GM19043 (cell line): Measurements from ENCODE around the gene PRR23C.
"Not testable (repeated sequence)": the region's sequence is repeated elsewhere in the genome, so short reads cannot be mapped to it uniquely, and the experiment has no call there.

ENCODE experiments used
- ATAC-seq: cut with Tn5 transposase; IDR thresholded peaks from one replicate; pipeline ENCODE4 v1.9.1; 2021; ENCODE audit warnings: low read depth; ENCODE audit not compliant: unreplicated experiment

The PRR23C gene

DNA sequence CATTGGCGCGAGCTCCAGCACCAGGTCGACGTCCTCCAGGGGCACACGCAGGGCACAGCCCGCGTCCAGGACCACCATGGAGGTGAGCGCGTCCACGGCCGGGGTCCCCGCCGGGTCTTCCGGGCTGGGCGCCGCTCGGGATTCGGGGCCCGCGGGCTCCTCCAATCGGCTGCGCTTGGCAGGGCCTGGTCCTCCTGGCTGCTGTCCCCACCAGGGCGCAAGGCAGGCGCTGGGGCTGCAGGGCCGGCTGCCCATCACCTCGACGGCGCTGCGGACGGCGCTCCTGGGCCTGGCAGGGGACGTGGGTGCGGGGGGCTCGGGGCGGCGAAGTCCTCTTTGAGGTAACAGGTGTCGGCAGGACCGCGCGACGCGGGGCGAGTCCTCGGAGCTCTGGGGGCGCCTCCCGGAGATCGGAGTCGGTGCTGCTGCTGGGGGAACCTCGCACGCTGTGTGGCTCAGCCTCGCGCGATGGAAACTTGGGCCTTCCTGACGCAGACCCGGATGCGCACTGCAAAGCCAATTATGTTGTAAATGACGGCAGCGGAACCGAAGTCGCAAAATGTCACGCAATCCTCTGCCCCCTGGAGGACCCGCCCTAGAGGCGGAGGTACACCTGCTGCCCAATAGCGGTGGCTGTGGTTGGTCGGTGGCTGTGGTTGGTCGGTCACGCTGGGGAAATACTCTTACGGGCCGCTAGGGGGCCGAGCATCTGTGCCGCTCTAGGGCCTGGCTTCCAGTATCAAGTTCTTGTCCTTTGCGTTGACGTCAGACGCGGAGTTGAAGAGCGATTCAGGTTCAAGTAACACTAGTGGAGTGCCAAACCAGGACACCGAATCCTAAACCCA lies at the start of gene PRR23C:
Gene PRR23C (minus strand): TSS at position 527 of the 845 bp plus-strand sequence. CDS start 272 bp downstream, at position 255.
- no peak for ATAC-seq

DNA sequence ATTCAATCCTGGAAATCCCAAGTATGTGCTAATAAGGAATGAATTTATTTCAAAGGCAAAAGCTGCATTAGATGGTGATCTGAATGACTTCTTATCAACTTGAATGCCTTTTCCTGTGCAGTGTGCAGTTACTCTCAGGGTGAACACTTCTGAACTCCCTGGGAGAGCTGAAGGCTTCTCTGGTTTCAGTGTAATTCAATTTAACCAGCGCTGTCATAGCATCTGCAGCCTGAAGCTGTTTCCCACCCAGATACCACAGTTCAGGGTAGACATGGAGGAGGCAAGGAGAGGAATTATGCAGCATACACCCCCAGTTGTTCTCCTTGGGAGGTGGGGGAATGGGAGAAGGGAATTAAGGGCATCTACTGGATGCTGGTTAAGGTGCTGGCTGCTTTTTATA lies 49.1 kb upstream of the PRR23C start:
- no peak for ATAC-seq

DNA sequence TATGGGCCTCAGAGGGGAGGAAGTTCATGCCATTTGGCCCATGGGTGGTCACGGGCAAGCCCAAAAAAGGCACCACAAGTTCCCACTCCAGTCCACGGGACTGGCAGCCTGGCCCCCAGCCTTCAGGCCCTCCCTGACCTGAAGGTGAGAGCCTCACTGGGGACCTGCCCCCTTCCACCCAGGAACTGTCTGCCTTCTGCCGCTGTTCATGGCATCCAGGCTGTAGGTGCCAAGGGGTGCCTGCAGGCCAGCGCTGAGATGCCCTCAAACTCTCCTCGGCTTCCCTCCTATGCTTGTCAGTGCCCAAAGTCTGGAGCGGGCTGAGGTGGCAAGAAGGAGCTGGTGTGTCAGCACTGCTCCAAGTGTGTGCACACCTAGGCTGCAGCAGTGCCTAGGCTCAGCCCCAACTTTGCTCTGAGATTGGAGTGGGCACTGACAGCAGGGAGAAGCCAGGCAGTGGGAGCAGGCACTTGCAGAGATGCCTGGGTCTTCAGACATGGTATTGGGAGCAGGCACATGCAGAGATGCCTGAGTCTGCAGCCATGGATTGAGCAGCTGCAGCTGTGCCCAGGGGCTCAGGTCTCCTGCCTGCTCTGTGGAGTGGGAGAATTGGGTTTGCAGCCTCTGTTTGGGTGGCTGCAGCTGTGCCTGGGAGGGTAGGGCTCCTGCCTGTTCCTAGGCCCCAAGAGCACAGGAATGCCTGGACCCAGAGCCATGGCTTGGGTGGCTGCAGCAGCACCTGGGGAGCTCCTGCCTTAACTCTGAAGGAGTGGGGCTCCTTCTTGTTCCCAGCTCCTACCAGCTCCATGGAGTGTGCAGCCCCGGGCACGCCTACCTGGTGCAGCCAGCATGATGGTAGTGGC lies 44.0 kb upstream of the PRR23C start:
- no peak for ATAC-seq

DNA sequence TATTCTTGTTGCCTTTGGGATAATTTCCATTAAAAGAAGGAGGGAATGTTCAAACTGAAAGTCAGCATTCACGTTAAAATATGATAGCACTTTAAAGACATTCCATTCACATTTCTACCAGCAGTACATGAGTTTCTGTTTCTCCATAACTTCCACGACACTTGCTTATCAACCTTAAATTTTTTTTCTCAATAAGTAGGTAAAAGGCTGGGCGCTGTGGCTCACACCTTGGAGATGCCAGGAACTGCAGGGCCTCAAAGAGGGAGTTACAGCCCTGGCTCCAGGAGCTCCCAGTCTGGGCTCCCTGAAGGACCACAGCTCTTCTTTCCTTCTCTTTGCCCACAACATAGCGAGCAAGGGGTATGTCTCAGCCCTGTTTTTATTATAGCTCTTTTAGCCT lies 42.9 kb upstream of the PRR23C start:
- ATAC-seq = no peak

DNA sequence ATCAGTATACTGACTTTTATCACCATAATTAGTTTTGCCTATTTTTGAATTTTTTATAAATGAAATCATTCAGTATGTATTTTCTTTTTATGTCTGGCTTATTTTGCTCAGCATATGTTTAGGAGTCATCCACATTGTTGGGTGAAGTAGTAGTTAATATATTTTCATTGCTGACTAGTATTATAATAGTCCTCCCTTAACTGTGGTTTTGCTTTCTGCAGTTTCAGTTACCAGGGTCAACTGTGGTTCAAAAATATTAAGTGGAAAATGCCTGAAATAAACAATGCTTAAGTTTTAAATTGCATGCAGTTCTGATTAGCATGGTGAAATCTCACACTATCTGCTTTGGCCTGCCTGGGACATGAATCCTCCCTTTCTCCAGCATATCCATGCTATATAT lies 39.5 kb upstream of the PRR23C start:
- no peak for ATAC-seq

DNA sequence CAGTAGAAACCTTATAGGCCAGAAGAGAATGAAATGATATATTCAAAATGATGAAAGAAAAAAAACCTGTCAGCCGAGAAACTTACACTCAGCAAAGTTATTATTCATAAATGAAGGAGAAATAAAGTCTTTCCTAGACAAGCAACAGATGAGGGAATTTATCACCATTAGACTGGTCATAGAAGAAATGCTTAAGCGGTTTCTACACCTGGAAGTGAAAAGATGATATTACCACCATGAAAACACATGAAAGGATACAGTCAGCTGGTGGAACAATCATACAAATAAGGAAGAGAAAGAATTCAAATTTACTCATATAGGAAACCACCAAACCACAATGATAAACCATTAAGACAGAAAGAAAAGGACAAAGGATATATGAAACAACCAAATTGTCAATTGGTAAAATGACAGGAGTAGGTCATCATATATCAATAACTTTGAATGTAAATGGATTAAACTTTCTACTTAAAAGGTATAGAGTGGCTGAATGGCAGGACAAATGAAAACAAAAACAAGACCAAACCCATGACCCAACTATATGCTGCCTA lies 29.9 kb upstream of the PRR23C start:
- ATAC-seq = no peak

DNA sequence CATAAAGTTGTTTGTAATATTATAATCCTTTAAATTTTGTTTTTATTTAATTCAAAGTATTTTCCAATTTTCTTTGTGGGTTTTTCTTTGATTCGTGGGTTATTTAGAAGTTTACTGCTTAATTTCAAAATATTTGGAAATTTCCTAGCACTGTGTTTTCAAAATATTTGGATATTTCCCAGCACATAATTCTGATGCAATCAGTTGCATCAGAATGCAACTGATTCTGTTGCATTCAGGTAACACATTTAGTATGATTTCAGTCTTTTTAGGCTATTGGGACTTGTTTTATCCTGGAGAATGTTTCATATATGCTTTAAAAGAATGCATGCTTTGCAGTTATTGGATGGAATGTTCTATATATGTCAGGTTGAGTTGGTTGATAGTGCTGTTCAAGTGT lies 18.2 kb upstream of the PRR23C start:
- no peak for ATAC-seq

DNA sequence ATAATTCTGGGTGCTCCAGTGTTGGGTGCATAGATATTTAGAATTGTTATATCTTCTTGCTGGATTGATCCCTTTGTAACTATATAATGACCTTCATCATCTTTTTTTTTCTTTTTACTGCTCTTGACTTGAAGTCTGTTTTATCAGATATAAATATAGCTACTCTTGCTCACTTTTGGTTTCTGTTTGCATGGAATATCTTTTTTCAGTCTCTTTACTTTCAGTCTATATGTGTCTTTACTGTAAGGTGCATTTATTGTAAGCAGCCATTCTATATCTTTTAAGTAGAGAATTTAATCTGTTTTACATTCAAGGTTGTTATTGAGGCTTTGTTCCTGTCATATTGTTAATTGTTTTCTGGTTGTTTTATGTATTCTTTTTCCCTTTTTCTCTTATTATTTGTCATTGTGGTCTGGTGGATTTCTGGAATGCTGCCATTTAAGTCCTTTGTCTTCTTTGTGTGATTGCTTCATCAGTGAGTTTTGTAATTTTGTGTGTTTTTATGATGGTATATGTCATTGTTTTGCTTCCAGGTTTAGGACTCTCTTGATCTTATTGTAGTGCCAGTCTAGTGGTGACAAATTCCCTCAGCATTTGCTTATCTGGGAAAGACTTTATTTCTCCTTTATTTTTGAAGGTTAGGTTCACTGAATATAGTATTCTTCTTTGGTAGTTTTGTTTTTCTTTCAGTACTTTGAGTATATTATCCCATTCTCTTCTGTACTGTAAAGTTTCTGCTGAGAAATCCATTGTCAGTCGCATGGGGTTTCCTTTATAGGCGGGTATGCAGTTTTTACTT lies 8.3 kb upstream of the PRR23C start:
- no peak for ATAC-seq

DNA sequence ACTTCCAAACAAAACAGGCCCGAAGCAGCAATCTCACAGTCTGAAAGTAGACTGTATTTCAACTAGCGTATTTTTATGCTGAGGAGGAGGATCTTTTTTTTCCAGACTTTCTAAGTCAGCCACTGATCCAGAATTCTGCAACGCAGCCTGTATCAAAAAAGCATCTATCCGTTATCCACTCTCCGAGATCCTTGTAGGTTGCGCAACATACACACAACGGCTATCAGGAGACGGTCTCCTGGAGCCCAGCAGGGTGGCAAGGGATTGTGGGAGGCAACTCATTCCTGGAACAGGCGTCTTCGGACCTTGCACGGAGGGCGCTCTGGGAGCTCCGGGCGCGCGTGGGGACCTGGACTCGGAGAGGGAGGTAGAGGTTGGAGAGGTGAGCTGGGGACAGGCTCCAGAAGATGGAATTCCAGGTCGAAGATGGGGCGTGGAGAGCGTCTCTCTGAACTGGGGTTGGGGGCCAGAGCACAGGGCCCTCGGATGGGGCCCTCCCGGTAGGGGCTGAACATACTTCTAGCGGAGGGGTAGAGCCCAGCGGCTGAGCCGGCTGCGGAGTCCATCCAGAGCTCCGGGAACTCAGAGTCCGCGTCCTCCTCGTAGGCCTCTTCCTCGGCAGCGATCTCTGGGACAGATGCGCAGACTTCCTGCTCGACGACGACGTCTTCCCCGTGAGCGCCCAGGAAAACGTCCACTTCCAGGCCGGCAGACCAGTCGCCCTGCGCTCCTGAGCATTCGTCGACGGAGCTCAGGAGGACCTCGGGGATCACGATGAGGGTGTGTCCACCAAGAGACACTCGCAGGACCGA lies 932 bp downstream of the PRR23C start:
- ATAC-seq = no peak

DNA sequence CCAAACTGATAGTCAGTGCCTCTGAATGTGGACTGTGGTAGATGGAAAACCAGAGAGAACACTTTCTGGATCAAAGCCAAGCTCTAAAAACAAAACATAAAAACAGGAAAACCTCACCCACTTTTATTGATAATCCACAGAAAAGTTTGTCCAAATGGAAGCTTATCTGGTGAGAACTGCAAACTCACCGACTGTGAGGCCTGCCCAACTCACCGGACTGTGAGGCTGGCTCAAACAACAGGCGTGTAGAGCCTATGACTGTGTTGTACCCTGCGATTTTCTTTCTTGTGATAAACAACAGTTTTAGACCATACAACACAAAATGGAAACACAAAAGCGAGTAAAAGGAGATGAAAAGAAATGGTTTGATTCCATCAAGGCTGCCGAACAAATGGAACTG lies 7.2 kb downstream of the PRR23C start:
- ATAC-seq = no peak

DNA sequence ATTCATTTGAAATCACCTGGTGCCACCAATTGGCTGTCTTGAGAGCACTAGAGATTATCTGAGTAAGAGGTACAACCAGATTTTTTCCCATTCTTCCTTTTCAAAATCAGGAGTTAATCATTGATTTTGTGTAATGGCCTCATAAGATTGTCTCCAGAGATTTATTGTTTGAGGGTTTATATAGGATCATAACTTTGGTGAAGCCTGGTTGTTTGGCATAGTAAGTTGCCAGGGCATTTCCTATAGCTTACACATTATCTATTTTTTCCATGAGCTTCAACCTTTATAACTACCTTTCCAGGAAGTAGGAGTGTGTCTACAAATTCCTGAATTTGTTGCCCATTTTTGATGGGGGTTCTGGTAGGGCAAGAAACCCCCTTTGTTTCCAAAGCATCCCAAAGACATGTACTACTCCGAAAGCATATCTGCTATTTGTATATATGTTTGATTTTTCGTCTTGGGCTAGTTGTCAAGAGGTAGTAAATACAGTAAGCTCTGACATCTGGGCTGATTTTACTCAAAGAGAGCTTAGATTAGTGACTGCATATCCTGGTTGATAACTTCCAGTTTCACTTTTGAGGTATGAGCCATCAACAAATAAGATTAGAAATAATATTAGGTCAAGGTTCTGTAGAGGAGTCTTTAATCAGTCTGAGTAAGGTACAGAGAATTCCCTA lies 12.2 kb downstream of the PRR23C start:
- no peak for ATAC-seq

DNA sequence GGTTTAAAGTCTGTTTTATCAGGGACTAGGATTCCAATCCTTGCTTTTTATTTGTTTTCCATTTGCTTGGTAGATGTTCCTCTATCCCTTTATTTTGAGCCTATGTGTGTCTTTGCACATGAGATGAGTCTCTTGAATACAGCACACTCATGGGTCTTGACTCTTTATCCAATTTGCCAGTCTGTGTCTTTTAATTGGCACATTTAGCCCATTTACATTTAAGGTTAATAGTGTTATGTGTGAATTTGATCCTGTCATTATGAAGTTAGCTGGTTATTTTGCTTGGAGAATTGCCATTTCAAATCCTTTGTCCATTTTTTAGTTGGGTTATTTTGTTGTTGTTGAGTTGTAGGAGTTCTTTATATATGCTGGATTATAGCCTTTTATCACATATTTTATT lies 14.1 kb downstream of the PRR23C start:
- ATAC-seq = not testable (repeated sequence)

DNA sequence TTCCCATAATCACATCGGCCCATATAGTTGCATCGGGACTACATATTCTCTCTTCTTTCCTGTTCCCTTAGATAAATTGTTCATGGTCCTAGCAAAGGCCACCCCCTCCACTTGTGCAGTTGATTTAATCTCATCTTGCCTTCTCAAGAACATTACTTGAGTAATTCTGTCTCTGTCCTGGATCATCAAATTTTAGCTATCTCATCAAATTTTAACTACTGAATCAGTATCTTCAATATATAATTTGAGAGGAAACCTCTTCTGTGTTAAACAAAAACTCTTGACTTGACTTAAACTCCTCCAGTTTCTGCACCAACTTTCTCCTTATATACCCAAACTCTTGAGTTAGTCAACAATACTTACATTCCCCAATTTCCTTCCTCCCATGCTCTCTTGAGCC lies 19.7 kb downstream of the PRR23C start:
- no peak for ATAC-seq

DNA sequence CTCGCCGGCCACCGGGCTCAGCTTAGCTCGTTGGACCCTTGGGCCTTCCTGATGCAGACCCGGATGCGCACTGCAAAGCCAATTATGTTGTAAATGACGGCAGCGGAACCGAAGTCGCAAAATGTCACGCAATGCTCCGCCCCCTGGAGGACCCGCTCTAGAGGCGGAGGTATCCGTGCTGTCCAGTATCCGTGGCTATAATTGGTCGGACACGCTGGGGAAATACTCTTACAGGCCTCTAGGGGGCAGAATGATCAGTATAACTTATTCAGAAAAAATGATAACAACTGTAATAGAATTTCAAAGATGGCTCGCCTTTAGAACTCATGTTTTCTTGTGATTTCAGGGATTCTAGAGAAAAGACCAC lies 23.8 kb downstream of the PRR23C start, which contains the start of gene PRR23B:
Gene PRR23B (minus strand): TSS at position 59 of the 367 bp plus-strand sequence. CDS start 265 bp downstream, outside the sequence.
- no peak for ATAC-seq

DNA sequence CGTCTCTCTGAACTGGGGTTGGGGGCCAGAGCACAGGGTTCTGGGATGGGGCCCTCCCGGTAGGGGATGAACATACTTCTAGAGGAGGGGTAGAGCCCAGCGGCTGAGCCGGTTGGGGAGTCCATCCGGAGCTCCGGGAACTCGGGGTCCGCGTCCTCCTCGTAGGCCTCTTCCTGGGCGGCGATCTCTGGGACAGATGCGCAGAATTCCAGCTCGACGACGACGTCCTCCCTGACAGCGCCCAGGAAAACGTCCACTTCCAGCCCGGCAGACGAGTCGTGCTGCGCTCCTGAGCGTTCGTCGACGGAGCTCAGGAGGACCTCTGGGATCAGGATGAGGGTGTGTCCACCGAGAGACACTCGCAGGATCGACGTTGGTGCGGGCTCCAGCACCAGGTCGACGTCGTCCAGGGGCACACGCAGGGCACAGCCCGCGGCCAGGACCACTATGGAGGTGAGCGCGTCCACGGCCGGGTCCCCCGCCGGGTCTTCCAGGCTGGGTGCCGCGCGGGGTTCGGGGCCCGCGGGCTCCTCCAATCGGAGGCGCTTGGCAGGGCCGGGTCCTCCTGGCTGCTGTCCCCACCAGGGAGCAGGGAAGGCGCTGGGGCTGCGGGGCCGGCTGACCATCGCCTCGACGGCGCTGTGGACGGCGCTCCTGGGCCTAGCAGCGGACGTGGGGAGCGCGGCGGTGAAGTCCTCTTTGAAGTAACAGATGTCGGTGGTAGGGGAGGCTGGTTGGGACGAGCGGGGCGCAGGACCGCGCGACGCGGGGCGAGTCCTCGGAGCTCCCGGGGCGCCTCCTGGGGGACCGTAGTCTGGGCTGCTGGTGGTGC lies 24.4 kb downstream of the PRR23C start:
- ATAC-seq = no peak

DNA sequence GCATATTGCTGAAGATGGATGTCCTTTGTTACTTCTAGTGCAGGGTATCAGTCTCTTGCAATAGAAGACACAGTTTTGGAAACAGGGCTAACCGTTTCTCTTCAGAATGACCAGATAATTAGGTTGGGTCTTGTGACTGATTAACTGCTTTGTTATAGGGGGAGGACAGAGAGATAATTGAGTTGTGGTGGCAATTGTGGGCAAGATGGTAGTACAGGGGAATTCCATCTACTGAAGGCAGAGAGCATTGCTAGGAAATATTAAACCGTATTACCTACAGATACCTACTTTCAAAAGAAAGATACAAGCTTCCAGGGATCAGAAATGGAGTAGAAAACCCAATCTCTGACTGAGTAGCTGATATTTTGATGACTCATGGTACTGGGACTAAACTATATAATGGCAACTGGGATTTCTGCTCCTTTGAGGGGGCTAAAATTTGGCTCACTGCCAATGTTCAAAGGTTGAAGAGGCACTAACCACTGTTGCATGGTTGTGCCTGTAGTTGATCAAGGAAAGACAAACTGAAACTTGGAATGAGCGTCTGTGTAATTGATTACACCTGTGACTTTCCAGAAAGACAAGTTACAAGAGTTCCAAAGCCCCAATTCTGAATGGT lies 28.2 kb downstream of the PRR23C start:
- no peak for ATAC-seq

DNA sequence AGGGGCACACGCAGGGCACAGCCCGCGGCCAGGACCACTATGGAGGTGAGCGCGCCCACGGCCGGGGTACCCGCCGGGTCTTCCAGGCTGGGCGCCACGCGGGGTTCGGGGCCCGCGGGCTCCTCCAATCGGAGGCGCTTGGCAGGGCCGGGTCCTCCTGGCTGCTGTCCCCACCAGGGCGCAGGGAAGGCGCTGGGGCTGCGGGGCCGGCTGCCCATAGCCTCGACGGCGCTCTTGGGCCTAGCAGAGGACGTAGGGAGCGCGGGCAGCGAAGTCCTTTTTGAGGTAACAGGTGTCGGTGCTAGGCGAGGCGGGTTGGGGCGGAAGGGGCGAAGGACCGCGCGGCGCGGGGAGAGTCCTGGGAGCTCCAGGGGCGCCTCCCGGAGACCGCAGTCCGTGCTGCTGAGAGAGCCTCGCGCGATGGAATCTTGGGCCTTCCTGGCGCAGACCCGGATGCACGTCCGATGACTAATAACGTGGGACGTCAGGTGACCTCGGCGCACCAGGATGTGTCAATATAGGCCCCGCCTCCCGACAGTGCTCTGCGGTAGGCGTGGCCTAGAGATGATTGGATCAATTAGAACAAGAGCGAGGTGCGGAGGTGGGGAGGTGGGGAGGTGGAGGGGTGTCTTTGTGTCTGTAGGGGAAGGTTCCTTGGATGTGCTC lies 38.5 kb downstream of the PRR23C start, which contains the start of gene PRR23A:
Gene PRR23A (minus strand): TSS at position 218 of the 666 bp plus-strand sequence. CDS start 0 bp downstream, at position 218.
- no peak for ATAC-seq
